ENCODE data around the gene OSBP. TPM values are rescaled to one million over a fixed set of nuclear protein-coding genes. Genes with fewer than 3 reads are reported as not detected.

Gene OSBP
- total and polyA plus RNA-seq, 2 donors (not counting 1 experiment from before 2014, with no cell fraction given) = 12.6 to 40.2 TPM

- DNase-seq (no peak), ATAC-seq (ENCODE audit: low read depth) (no peak)
- POLR2A ChIA-PET = no interaction called here
- Mint-ChIP-seq H3K4me3 (no peak overlapping the region), H3K27ac (no peak overlapping the region), H3K4me1 (no peaks in the 10 kb centered on the region), H3K9me3 (ENCODE audit: insufficient read depth) (no peaks in the 10 kb centered on the region), H3K27me3 (no peaks in the 10 kb centered on the region)
- Histone ChIP-seq H4K20me1 (ENCODE audit: control insufficient read depth, insufficient read depth, low read length, poor library complexity, severe bottlenecking) (peaks cover 31% of the 10 kb centered on the region), H3K79me2 (ENCODE audit: control insufficient read depth, insufficient read depth, low read length) (peaks cover 41% of the 10 kb centered on the region), H3K4me1 (ENCODE audit: control insufficient read depth in 2 of 2, insufficient read depth in 2 of 2, low read length in 2 of 2) (no peaks in the 10 kb centered on the region), H3K9ac (ENCODE audit: low read length) (no peak overlapping the region), H3K4me3 (ENCODE audit: control extremely low read depth in 1 of 5, extremely low read depth in 1 of 5, insufficient read depth in 1 of 5, low read depth in 2 of 5, low read length in 4 of 5) (no peak overlapping the region), H3K36me3 (replicated peaks in 1 of 2; ENCODE audit: control extremely low read depth in 1 of 2, control insufficient read depth in 1 of 2, extremely low read depth in 1 of 2, insufficient read depth in 2 of 2, low read length in 1 of 2) (peaks cover 39 to 91% of the 10 kb centered on the region in 2 experiments), H3K4me2 (replicated peaks; ENCODE audit: low read depth, low read length, poor library complexity, severe bottlenecking) (no peak overlapping the region), H3K27me3 (replicated peaks in 1 of 4; ENCODE audit: control extremely low read depth in 1 of 4, control insufficient read depth in 3 of 4, insufficient read depth in 4 of 4, low read length in 3 of 4) (no peaks in the 10 kb centered on the region), H2AFZ (ENCODE audit: insufficient read depth, low read depth, low read length, poor library complexity, severe bottlenecking) (no peak overlapping the region), H3K9me3 (ENCODE audit: control extremely low read depth in 1 of 3, control insufficient read depth in 2 of 3, insufficient read depth in 1 of 3, low read length in 2 of 3) (no peaks in the 10 kb centered on the region), H3K27ac (ENCODE audit: low read length in 2 of 2) (no peak overlapping the region)
- CTCF ChIA-PET = no interaction called here
- intact Hi-C loops (cut with micrococcal nuclease) = no loop called here
- TF ChIP-seq EZH2 (IDR thresholded peaks at IDR 0.05; ENCODE audit: borderline replicate concordance, insufficient read depth, low read depth, low read length, poor library complexity, severe bottlenecking) = no peak
- TF ChIP-seq CTCF (IDR thresholded peaks at IDR 0.05) = no peak
- no CpG with 5 or more reads among the region's 1 CpG for WGBS (ENCODE audit: insufficient coverage)
Observed at GRCh38 chr11:59598961-59599360, 16.6 kb downstream of the OSBP start.

- H3K27me3 Mint-ChIP-seq = no peaks in the 10 kb centered on the region
- no peak overlapping the region for H3K4me3 ChIP-seq (ENCODE audit: control extremely low read depth in 1 of 5, extremely low read depth in 1 of 5, insufficient read depth in 1 of 5, low read depth in 2 of 5, low read length in 4 of 5)
- H3K79me2 ChIP-seq (ENCODE audit: control insufficient read depth, insufficient read depth, low read length) = peaks cover 7% of the 10 kb centered on the region
- H3K4me2 ChIP-seq (replicated peaks; ENCODE audit: low read depth, low read length, poor library complexity, severe bottlenecking) = no peak overlapping the region
- TF ChIP-seq CTCF (IDR thresholded peaks at IDR 0.05) (no peak), EZH2 (IDR thresholded peaks at IDR 0.05; ENCODE audit: borderline replicate concordance, insufficient read depth, low read depth, low read length, poor library complexity, severe bottlenecking) (no peak)
- H3K4me1 ChIP-seq (ENCODE audit: control insufficient read depth in 2 of 2, insufficient read depth in 2 of 2, low read length in 2 of 2) = no peaks in the 10 kb centered on the region
- ChIA-PET CTCF (interaction anchor here (0.6 kb wide), 1 partner anchor 106 kb away, joined by 3 read pairs; no protein-coding TSS in a partner anchor), POLR2A (interaction anchor here (0.7 kb wide), 1 partner anchor 141 kb away, joined by 5 read pairs; no protein-coding TSS in a partner anchor)
- no peaks in the 10 kb centered on the region for H4K20me1 ChIP-seq (ENCODE audit: control insufficient read depth, insufficient read depth, low read length, poor library complexity, severe bottlenecking)
- no peak overlapping the region for H3K27ac Mint-ChIP-seq
- H2AFZ ChIP-seq (ENCODE audit: insufficient read depth, low read depth, low read length, poor library complexity, severe bottlenecking) = no peak overlapping the region
- DNase-seq (no peak), ATAC-seq (ENCODE audit: low read depth) (no peak)
- H3K9me3 Mint-ChIP-seq (ENCODE audit: insufficient read depth) = peaks cover 8% of the 10 kb centered on the region
- H3K27ac ChIP-seq (ENCODE audit: low read length in 2 of 2) = no peak overlapping the region
- peaks cover 15 to 57% of the 10 kb centered on the region in 2 experiments for H3K36me3 ChIP-seq (replicated peaks in 1 of 2; ENCODE audit: control extremely low read depth in 1 of 2, control insufficient read depth in 1 of 2, extremely low read depth in 1 of 2, insufficient read depth in 2 of 2, low read length in 1 of 2)
- no CpG with 5 or more reads among the region's 2 CpGs for WGBS (ENCODE audit: insufficient coverage)
- H3K27me3 ChIP-seq (replicated peaks in 1 of 4; ENCODE audit: control extremely low read depth in 1 of 4, control insufficient read depth in 3 of 4, insufficient read depth in 4 of 4, low read length in 3 of 4) = no peaks in the 10 kb centered on the region
- intact Hi-C loops (cut with micrococcal nuclease) = no loop called here
- H3K4me3 Mint-ChIP-seq = no peak overlapping the region
- no peak overlapping the region for H3K9ac ChIP-seq (ENCODE audit: low read length)
- peaks cover 3 to 9% (median 5%) of the 10 kb centered on the region in 3 donors for H3K9me3 ChIP-seq (ENCODE audit: control extremely low read depth in 1 of 3, control insufficient read depth in 2 of 3, insufficient read depth in 1 of 3, low read length in 2 of 3)
- H3K4me1 Mint-ChIP-seq = no peaks in the 10 kb centered on the region
Observed at GRCh38 chr11:59584294-59584693, 31.3 kb downstream of the OSBP start.

All from B cell (primary cell).